DND-41 (cell line): ENCODE results near the gene KCNK16.
A peak's percentile ranks its signal among the peaks of the same experiment; 100 is the strongest.

Experiments
- ATAC-seq: fragments of 200-7000 bp; cut with Tn5 transposase; 3 replicates; pipeline ENCODE4 v1.9.1; 2021; ENCODE audit warnings: low read depth; ENCODE audit not compliant: insufficient read depth
- DNase-seq: peaks from one replicate; pipeline ENCODE4 v3.0.0-alpha.2; 2020
- H2AFZ ChIP-seq: 2 replicates; pipeline ENCODE4 v1.6.0; 2012; ENCODE audit warnings: low read depth, low read length
- H3K27ac ChIP-seq: 2 replicates; pipeline ENCODE4 v1.5.1; 2012; ENCODE audit warnings: low read length, inconsistent platforms
- H3K27me3 ChIP-seq: fragments of 200-600 bp; sonication (generic); 2 replicates; pipeline ENCODE4 v1.6.0; 2012; ENCODE audit warnings: low read length, mild to moderate bottlenecking, inconsistent platforms; ENCODE audit not compliant: insufficient read depth, poor library complexity
- H3K36me3 ChIP-seq: 2 replicates; pipeline ENCODE4 v1.5.1; 2012; ENCODE audit warnings: low read length, inconsistent platforms; ENCODE audit not compliant: insufficient read depth
- H3K4me1 ChIP-seq: 2 replicates; pipeline ENCODE4 v1.5.1; 2012; ENCODE audit warnings: mild to moderate bottlenecking, low read length; ENCODE audit not compliant: insufficient read depth
- H3K4me2 ChIP-seq: 2 replicates; pipeline ENCODE4 v1.6.0; 2012; ENCODE audit warnings: mild to moderate bottlenecking, moderate library complexity, low read length, inconsistent platforms; ENCODE audit not compliant: insufficient read depth
- H3K4me3 ChIP-seq, 2 experiments: fragments of 200-600 bp in 1 of 2; shearing (Covaris generic) in 1 of 2; 2 replicates each; pipeline ENCODE4 v1.5.1; 2012 to 2016; ENCODE audit warnings: inconsistent platforms in 2 of 2, low read length in 2 of 2, mild to moderate bottlenecking in 2 of 2, low read depth in 1 of 2, moderate library complexity in 1 of 2
- H3K79me2 ChIP-seq: 2 replicates; pipeline ENCODE4 v1.6.0; 2012; ENCODE audit warnings: low read length, inconsistent platforms; ENCODE audit not compliant: insufficient read depth
- H3K9ac ChIP-seq: 2 replicates; pipeline ENCODE4 v1.6.0; 2012; ENCODE audit warnings: low read depth, mild to moderate bottlenecking, inconsistent platforms, low read length, moderate library complexity
- H3K9me3 ChIP-seq: 2 replicates; pipeline ENCODE4 v1.5.1; 2012; ENCODE audit warnings: low read length, moderate library complexity, mild to moderate bottlenecking, inconsistent platforms; ENCODE audit not compliant: insufficient read depth, severe bottlenecking
- H4K20me1 ChIP-seq: 2 replicates; pipeline ENCODE4 v1.6.0; 2012; ENCODE audit warnings: low read length; ENCODE audit not compliant: insufficient read depth
- CTCF ChIP-seq: IDR thresholded peaks from 2 replicates; pipeline ENCODE4 v1.5.1; 2012; ENCODE audit warnings: borderline replicate concordance, low read length, moderate library complexity, mild to moderate bottlenecking; ENCODE audit not compliant: poor library complexity, severe bottlenecking; ENCODE audit errors: extremely low read depth
- EZH2 ChIP-seq: IDR thresholded peaks from 3 replicates; pipeline ENCODE4 v1.6.1; 2012; ENCODE audit warnings: borderline replicate concordance, low read depth, mild to moderate bottlenecking, moderate library complexity, low read length, inconsistent platforms; ENCODE audit not compliant: severe bottlenecking

KCNK16 gene

GRCh38 chr6:39314273-39314795 lies 8.2 kb downstream of the KCNK16 start, which contains the start of gene KCNK17:
TSS of gene KCNK17 (minus strand) at chr6:39314419. CDS start at chr6:39314320, 99 bp downstream.
- no peaks in the 10 kb centered on the region for H3K36me3 ChIP-seq
- H3K27me3 ChIP-seq = peaks cover 30% of the 10 kb centered on the region
- ATAC-seq (peak; percentile 69), DNase-seq (peak; percentile 42)
- H3K27ac ChIP-seq = no peak within 1 kb of the TSS
- H3K9ac ChIP-seq = no peak within 1 kb of the TSS
- H3K4me3 ChIP-seq = no peak within 1 kb of the TSS
- H2AFZ ChIP-seq = no peak within 1 kb of the TSS
- H3K9me3 ChIP-seq = no peaks in the 10 kb centered on the region
- H3K79me2 ChIP-seq = no peaks in the 10 kb centered on the region
- H3K4me1 ChIP-seq = no peaks in the 10 kb centered on the region
- H3K4me2 ChIP-seq = no peak within 1 kb of the TSS
- H4K20me1 ChIP-seq = 0 out of 2 replicates have a peak, but pooled peaks cover 3% of the 10 kb centered on the region
- TF ChIP-seq EZH2 (no peak), CTCF (no peak)

- Histone ChIP-seq H2AFZ (no peak overlapping the region), H4K20me1 (0 out of 2 replicates have a peak, but pooled peaks cover 3% of the 10 kb centered on the region), H3K79me2 (no peaks in the 10 kb centered on the region), H3K4me3 (no peak overlapping the region), H3K27me3 (peaks cover 30% of the 10 kb centered on the region), H3K4me2 (no peak overlapping the region), H3K9me3 (no peaks in the 10 kb centered on the region), H3K4me1 (no peaks in the 10 kb centered on the region), H3K27ac (no peak overlapping the region), H3K36me3 (no peaks in the 10 kb centered on the region), H3K9ac (no peak overlapping the region)
- DNase-seq (no peak), ATAC-seq (no peak)
- no peak for TF ChIP-seq EZH2
- TF ChIP-seq CTCF = no peak
These were observed 8.8 kb downstream of the KCNK16 start for GRCh38 chr6:39313526-39314272.

GRCh38 chr6:39312912-39313525 lies 9.5 kb downstream of the KCNK16 start:
- ATAC-seq (no peak), DNase-seq (no peak)
- TF ChIP-seq EZH2 (no peak), CTCF (no peak)
- Histone ChIP-seq H3K4me2 (no peak overlapping the region), H3K79me2 (no peaks in the 10 kb centered on the region), H3K9ac (no peak overlapping the region), H3K4me3 (no peak overlapping the region), H2AFZ (no peak overlapping the region), H3K27me3 (peaks cover 30% of the 10 kb centered on the region), H3K9me3 (no peaks in the 10 kb centered on the region), H3K4me1 (no peaks in the 10 kb centered on the region), H3K36me3 (no peaks in the 10 kb centered on the region), H3K27ac (no peak overlapping the region), H4K20me1 (0 out of 2 replicates have a peak, but pooled peaks cover 3% of the 10 kb centered on the region)
